ENCODE measurements around the gene CAPN5. TPM values are rescaled to one million over a fixed set of nuclear protein-coding genes. Genes with fewer than 3 reads are reported as not detected.

CAPN5 gene
- total and polyA plus RNA-seq, 2 of the 8 experiments (the other 6 are each of a cell fraction or from before 2014, with no cell fraction given): 21.5 to 22.4 TPM

DNA sequence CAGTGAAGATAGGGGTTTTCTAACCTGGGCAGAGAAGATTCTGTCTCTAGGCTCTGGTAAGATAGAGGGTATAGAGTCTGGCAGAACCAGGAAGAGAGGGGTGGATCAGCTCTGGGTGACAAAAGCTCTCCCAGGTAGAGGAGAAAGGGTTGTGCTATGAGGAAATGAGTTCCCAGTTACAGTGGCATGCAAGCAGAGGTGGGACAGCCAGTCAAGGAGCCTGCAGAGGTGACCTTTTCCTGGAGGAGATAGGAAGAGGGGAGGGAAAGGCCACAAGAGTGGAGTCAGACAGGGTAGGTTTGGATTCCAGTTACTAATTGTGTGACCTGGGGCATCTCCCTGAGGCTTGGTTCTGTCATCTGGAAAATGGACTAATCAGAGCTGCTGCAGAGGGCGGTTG is 3.4 kb upstream of the CAPN5 start:
- H3K4ac ChIP-seq (replicated peaks; ENCODE audit: insufficient read length, low read depth, low read length): no peak overlapping the region
- H3K9me3 ChIP-seq (ENCODE audit: insufficient read depth in 2 of 2, low read depth in 1 of 2, low read length in 1 of 2): no peaks in the 10 kb centered on the region
- no peaks in the 10 kb centered on the region for H3K79me2 ChIP-seq (ENCODE audit: control insufficient read depth in 1 of 2, insufficient read depth in 2 of 2, low read length in 2 of 2)
- WGBS, 2 experiments (ENCODE audit: extremely low coverage in 1 of 2, insufficient coverage in 1 of 2, insufficient read length in 1 of 2, insufficient replicate concordance in 2 of 2, low coverage in 1 of 2, low lambda C conversion rate in 2 of 2, missing lambda C conversion rate in 1 of 2): 80% methylated on average over 1 of the region's 1 CpG; no CpG with 5 or more reads in 1 of the 2 experiments
- H2AK5ac ChIP-seq (ENCODE audit: low read depth, low read length): no peak overlapping the region
- H4K8ac ChIP-seq (ENCODE audit: extremely low read depth, insufficient read depth, low read length): no peak overlapping the region
- H3K4me1 ChIP-seq (replicated peaks in 1 of 4; ENCODE audit: control insufficient read depth in 3 of 4, insufficient read depth in 4 of 4, low read length in 3 of 4): peaks cover 0 to 7% (median under 1%) of the 10 kb centered on the region in 4 experiments; a peak in 4 of 7 replicates
- H3K27me3 ChIP-seq (replicated peaks in 1 of 4; ENCODE audit: control insufficient read depth in 3 of 4, extremely low read depth in 1 of 4, insufficient read depth in 3 of 4, low read length in 3 of 4): peaks cover 0 to 3% (median 0%) of the 10 kb centered on the region in 4 experiments; a peak in 3 of 7 replicates
- H4K20me1 ChIP-seq (replicated peaks in 1 of 2; ENCODE audit: control insufficient read depth in 1 of 2, insufficient read depth in 2 of 2, low read length in 2 of 2): no peaks in the 10 kb centered on the region
- no peak overlapping the region for H4K5ac ChIP-seq (ENCODE audit: insufficient read length, low read depth, low read length)
- ChIA-PET POLR2A (ENCODE audit: partially characterized antibody) (interaction anchor here (0.8 to 1.0 kb wide), 3 partner anchors 10 to 676 kb away, joined by 3 read pairs; no protein-coding TSS in a partner anchor), CTCF (ENCODE audit: partially characterized antibody) (interaction anchor here (0.6 to 5.2 kb wide), 25 partner anchors 11 to 992 kb away, joined by 3 to 80 read pairs (median 5); partner anchors contain the start of gene OMP)
- H2BK120ac ChIP-seq (replicated peaks; ENCODE audit: low read depth, low read length): no peak overlapping the region
- FAIRE-seq: no peak
- no peak overlapping the region for H3K4me2 ChIP-seq (ENCODE audit: insufficient read depth in 1 of 2, low read depth in 2 of 2, low read length in 2 of 2)
- no peak overlapping the region for H3K23ac ChIP-seq (ENCODE audit: insufficient read length)
- no peak overlapping the region for H4K91ac ChIP-seq (replicated peaks; ENCODE audit: insufficient read length, low read length)
- TF ChIP-seq SP2 (IDR thresholded peaks at IDR 0.05; ENCODE audit: low read length) (no peak), ASH2L (IDR thresholded peaks at IDR 0.05; ENCODE audit: low read length) (no peak), RFX5 (IDR thresholded peaks at IDR 0.05; ENCODE audit: borderline replicate concordance, low read depth, low read length) (no peak), SP1 (IDR thresholded peaks at IDR 0.05; ENCODE audit: low read depth, low read length) (no peak), CBX8 (IDR thresholded peaks at IDR 0.05; ENCODE audit: borderline replicate concordance, low read depth, low read length) (no peak)
- TF ChIP-seq, protein P1, sequence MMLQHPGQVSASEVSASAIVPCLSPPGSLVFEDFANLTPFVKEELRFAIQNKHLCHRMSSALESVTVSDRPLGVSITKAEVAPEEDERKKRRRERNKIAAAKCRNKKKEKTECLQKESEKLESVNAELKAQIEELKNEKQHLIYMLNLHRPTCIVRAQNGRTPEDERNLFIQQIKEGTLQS (IDR thresholded peaks at IDR 0.05; ENCODE audit: insufficient read depth, low read depth, low read length): no peak
- TF ChIP-seq, protein P2, sequence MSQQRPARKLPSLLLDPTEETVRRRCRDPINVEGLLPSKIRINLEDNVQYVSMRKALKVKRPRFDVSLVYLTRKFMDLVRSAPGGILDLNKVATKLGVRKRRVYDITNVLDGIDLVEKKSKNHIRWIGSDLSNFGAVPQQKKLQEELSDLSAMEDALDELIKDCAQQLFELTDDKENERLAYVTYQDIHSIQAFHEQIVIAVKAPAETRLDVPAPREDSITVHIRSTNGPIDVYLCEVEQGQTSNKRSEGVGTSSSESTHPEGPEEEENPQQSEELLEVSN (IDR thresholded peaks at IDR 0.05): no peak
- H2BK12ac ChIP-seq (ENCODE audit: low read depth, low read length): no peak overlapping the region
- no peaks in the 10 kb centered on the region for H3K36me3 ChIP-seq (ENCODE audit: control insufficient read depth in 2 of 4, insufficient read depth in 4 of 4, low read length in 3 of 4)
- no peak overlapping the region for H2BK20ac ChIP-seq (ENCODE audit: low read length)
- no peak overlapping the region for H3K18ac ChIP-seq (ENCODE audit: extremely low read depth, low read length)
- H2AFZ ChIP-seq (ENCODE audit: low read length): no peak overlapping the region
- no peak overlapping the region for H3K14ac ChIP-seq (ENCODE audit: insufficient read length)
- no peak overlapping the region for H3K27ac ChIP-seq (ENCODE audit: low read depth, low read length)
- no peak overlapping the region for H2BK15ac ChIP-seq (ENCODE audit: low read length)
- H3K23me2 ChIP-seq (ENCODE audit: low read depth, low read length): peaks cover 13% of the 10 kb centered on the region
- no peak for DNase-seq (ENCODE audit: low read depth in 1 of 2, low spot score in 2 of 2)
- no peak overlapping the region for H3K9ac ChIP-seq (replicated peaks in 1 of 4; ENCODE audit: extremely low read depth in 1 of 4, low read depth in 3 of 4, low read length in 3 of 4)
- no peak overlapping the region for H3K4me3 ChIP-seq (ENCODE audit: extremely low read depth in 1 of 4, insufficient read depth in 2 of 4, low read depth in 3 of 4, low read length in 4 of 4)
- H3K79me1 ChIP-seq (ENCODE audit: low read depth, low read length): no peaks in the 10 kb centered on the region; the same call in 1 of the 2 replicates
- no peak overlapping the region for H2BK5ac ChIP-seq (ENCODE audit: low read depth, low read length)
- no peak overlapping the region for H3K56ac ChIP-seq (replicated peaks; ENCODE audit: insufficient read length, low read depth, low read length)
